ENCODE data around the gene STOML1.

Gene STOML1

GRCh38 chr15:73959012-73959581 lies 33.0 kb downstream of the STOML1 start:
- DNase-seq = no peak

GRCh38 chr15:73957785-73958184 lies 34.3 kb downstream of the STOML1 start:
- DNase-seq = no peak

GRCh38 chr15:73957276-73957675 lies 34.8 kb downstream of the STOML1 start:
- DNase-seq = no peak

GRCh38 chr15:73956743-73957135 lies 35.4 kb downstream of the STOML1 start:
- peak; percentile 30 for DNase-seq

GRCh38 chr15:73955861-73956742 lies 36.0 kb downstream of the STOML1 start:
- no peak for DNase-seq

- DNase-seq = no peak
These were observed 36.8 kb downstream of the STOML1 start for GRCh38 chr15:73955326-73955725.

- no peak for DNase-seq
These were observed 37.6 kb downstream of the STOML1 start for GRCh38 chr15:73954188-73955145.

GRCh38 chr15:73952913-73953750 lies 39.0 kb downstream of the STOML1 start:
- no peak for DNase-seq

GRCh38 chr15:73952171-73952912 lies 39.8 kb downstream of the STOML1 start:
- DNase-seq = no peak

- no peak for DNase-seq
These were observed 40.5 kb downstream of the STOML1 start for GRCh38 chr15:73951601-73952000.

GRCh38 chr15:73950831-73951561 lies 41.1 kb downstream of the STOML1 start:
- DNase-seq = peak; percentile 79

- DNase-seq = no peak
These were observed 41.6 kb downstream of the STOML1 start for GRCh38 chr15:73950479-73950830.

GRCh38 chr15:73949496-73949895 lies 42.6 kb downstream of the STOML1 start:
- DNase-seq = no peak

- DNase-seq = no peak
These were observed 43.1 kb downstream of the STOML1 start for GRCh38 chr15:73948982-73949381.

- no peak for DNase-seq
These were observed 43.7 kb downstream of the STOML1 start for GRCh38 chr15:73948396-73948795.

GRCh38 chr15:73947651-73948050 lies 44.4 kb downstream of the STOML1 start:
- no peak for DNase-seq

GRCh38 chr15:73946795-73947370 lies 45.2 kb downstream of the STOML1 start:
- DNase-seq = no peak

- DNase-seq = no peak
These were observed 45.9 kb downstream of the STOML1 start for GRCh38 chr15:73946046-73946721.

- no peak for DNase-seq
These were observed 47.0 kb downstream of the STOML1 start for GRCh38 chr15:73945130-73945508.

Measured in GF-D8 (cell line).